DND-41 (cell line): ENCODE data around the gene RBM26.

ENCODE experiments used
- CTCF ChIP-seq: IDR thresholded peaks from 2 replicates; pipeline ENCODE4 v1.5.1; 2012; ENCODE audit warnings: borderline replicate concordance, low read length, moderate library complexity, mild to moderate bottlenecking; ENCODE audit not compliant: poor library complexity, severe bottlenecking; ENCODE audit errors: extremely low read depth
- EZH2 ChIP-seq: IDR thresholded peaks from 3 replicates; pipeline ENCODE4 v1.6.1; 2012; ENCODE audit warnings: borderline replicate concordance, low read depth, mild to moderate bottlenecking, moderate library complexity, low read length, inconsistent platforms; ENCODE audit not compliant: severe bottlenecking

DNA sequence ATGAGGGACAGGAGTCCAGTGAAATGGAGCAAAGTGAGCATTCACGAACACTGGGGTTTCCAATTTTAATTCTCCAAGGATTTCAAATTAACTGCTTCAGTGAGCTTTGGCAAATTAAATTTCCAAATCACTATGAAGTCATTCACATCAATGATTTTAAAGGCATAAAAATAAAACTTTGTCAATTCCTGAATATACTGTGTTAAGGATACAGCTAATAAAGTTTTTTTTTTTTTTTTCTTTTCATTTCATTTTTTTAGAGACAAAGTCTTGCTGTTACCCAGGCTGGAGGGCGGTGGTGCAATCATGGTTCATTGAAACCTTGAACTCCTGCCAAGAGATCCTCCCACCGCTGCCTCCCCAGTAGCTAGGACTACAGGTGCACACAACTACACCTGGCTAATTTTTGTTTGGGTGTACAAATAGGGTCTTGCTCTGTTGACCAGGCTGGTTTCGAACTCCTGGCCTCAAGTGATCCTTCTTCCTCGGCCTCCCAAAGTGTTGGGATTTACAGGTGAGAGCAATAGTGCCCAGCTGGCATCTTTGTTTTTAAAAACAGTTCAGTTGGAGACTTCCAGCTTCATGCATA is 21.9 kb downstream of the RBM26 start:
- TF ChIP-seq CTCF = no peak
- no peak for TF ChIP-seq EZH2
